GM19193 (cell line): ENCODE measurements around the gene UEVLD.

Experiments
- POLR2A ChIP-seq: IDR thresholded peaks from 4 replicates; pipeline ENCODE4 v1.6.1; 2011; ENCODE audit not compliant: insufficient read depth, insufficient read length; ENCODE audit errors: extremely low read depth

Gene UEVLD

GRCh38 chr11:18588297-18589252, at the start of gene UEVLD:
TSS of gene UEVLD (minus strand) at chr11:18588734. CDS start at chr11:18588654, 80 bp downstream.
- peak; percentile 74 for TF ChIP-seq POLR2A

DNA sequence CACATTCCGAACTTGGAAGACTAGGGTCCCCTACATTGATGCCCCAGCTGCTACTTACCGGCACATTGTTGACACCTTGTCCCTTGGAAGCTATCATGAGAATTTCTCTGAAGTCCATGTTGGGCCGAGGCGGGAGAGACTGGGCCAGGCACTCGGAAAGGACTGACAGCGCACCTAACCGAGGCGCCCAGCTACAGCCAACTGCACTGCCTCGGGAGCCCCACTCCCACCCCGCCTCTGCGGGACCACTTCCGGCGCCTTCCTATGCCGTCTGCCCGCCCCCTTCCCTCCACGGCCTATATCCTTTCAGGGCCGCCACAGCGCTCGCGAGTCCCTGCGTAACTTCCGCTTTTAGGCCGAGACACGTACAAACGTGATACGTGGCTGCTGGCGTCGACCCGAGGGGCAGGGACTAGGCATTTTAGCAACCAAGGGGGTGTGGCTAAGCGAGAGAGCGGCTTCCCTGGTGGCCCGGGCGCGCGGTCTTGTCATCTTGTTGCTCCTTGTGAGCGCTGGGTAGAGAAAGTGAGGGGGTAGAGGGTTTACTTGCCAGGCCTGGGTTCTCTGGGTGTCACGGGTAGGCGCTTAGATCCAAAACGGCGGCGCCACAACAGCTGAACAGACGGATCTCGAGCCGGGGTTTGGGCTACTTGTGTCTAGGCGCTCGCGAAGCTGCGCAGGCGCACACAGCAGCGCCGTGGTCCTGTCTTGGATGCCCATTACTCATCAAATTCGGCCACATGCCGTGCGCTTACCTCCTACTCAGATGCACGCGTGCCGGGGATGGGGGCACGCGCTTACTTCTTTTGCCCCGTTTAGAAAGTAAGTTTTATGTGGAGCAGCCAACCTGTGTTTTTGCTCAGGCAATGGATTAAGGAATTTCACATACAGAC, 45.9 kb upstream of the UEVLD start, which contains the start of gene SPTY2D1:
TSS of gene SPTY2D1 (minus strand) at position 203 of the 893 bp plus-strand sequence. CDS start at position 118, 85 bp downstream.
- TF ChIP-seq POLR2A: peak; percentile 98

DNA sequence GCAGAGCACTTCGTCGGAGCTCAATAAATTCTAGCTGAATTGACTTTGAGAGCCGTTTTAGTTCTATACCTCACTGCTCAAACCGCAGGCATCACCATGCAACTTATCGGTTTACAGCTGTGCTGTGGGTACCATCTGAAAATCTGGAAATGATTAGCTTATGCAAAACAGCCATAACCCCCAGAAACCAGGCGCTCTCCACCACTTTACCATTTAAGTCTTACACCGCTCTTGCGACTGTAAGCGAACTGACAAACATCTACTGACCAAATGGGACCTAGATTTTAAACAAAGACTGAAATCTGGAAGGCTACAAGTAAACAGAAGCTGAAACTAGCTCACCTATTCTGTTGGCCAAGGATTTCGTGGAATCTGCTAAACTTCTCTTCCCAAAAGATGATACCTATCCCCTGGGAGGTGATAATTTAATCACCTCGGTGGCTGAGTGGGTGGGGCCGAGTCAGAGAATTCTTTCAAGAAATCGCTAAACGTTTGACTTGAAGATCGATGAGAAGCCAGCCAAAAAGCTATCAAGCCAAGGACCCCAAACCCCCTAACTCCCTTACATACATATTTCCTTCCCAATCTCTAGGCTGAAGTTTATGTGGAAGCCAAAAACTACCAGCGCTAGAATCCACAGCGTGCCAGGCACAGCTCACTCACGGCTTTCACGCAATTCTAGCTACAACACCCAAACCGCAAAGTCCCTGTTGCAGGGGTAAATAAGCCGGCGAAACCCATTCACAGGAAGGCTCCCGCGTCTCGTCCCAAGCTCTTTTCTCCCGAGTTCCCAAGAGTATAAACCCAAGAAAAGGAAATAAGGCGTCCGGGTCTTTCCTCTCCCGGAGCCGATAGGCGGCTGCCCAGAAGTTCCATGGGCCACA, 45.0 kb upstream of the UEVLD start:
- peak; percentile 18 for TF ChIP-seq POLR2A

DNA sequence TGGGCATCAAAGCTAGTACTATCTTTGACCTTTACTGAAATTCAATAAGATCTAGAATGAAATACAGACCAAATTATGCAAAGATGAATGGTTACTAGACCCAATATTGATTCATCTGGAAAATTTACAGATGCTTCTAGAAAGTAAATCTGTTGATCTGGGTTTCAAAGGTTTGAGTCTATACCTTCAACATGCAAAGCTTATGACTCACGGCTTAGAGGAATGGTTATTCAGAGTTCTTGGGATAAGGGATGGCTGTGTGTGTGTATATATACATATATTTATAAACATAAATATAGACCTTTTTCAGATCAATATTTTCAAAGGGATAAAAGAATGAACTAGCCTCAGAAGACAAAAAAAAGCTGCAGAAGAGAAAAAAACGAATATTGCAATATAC, 44.3 kb upstream of the UEVLD start:
- TF ChIP-seq POLR2A: no peak

- no peak for TF ChIP-seq POLR2A
Observed at GRCh38 chr11:18624161-18624560, 35.6 kb upstream of the UEVLD start.

- TF ChIP-seq POLR2A: no peak
Observed at GRCh38 chr11:18623707-18624106, 35.2 kb upstream of the UEVLD start.

- TF ChIP-seq POLR2A: no peak
Observed at GRCh38 chr11:18618342-18619025, 29.9 kb upstream of the UEVLD start.

GRCh38 chr11:18617688-18618341, 29.3 kb upstream of the UEVLD start:
- no peak for TF ChIP-seq POLR2A

DNA sequence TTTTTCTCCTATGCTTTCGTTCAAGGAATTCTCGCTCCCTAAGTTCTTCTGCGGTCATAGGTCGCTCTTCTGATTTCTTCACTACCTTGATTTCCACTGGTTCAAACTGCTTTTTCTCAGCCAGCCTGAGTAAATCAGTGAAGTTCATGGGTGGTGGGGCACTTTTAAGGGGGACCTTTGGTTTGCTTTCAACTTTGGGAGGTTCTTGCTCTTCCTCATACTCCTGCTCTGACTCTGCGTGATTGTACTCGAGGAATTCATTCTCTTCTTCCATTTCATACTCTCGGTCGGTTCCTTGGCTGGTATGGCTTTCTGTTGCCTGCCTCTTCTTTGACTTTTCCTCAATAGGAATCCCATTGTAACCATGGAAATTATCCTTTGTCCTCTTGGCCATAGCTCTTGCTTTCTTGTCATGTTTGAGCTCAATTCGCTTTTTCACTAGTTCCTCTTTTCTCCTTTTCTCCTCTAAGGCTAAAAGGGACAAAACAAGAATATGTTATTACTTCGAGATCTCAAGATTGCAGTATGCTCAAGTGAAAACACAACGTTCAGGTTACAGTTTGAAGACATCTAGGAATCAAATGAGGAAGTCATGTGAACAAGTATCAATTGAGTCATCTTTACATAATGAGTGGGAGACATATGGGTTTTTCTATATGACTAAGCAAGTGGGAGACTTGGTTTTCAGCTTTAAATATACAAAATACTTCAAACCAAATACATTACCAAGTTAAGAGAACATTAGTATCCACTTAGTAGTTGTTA, 27.3 kb upstream of the UEVLD start:
- TF ChIP-seq POLR2A: no peak

- TF ChIP-seq POLR2A: no peak
Observed at GRCh38 chr11:18614667-18615066, 26.1 kb upstream of the UEVLD start.

GRCh38 chr11:18612394-18612793, 23.9 kb upstream of the UEVLD start:
- TF ChIP-seq POLR2A: no peak

GRCh38 chr11:18611196-18611595, 22.7 kb upstream of the UEVLD start:
- TF ChIP-seq POLR2A: no peak

GRCh38 chr11:18608376-18608775, 19.8 kb upstream of the UEVLD start:
- no peak for TF ChIP-seq POLR2A

DNA sequence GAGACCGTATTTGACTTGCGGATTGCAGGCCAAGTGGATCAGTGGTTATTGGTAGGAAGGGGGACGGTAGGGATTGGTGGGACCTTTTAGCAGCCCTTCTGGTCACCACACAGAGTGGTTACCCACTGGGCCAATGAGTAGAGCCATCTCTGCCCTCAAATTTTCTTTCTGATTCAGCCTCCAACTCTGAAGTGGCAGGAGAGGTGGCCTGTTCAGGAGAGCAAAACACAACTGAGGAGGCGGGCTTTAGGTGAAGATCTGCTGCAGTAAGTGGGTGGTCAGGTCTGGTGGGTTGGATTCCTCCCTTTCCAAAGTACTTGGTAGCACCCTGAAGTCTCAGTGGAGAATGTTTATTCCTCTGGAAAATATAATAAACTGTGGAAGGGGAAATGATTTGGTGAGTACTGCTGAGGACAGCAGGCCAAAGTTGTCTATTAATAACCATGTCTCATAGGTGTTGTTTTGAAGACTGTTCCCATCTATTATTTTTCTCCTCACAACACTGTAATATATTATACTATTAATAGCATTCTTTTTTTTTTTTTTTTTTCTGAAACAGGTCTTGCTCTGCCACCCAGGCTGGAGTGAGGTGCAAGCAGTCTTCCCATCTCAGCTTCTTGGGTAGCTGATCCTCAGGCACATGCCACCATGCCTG, 12.5 kb upstream of the UEVLD start:
- no peak for TF ChIP-seq POLR2A
